ENCODE data around the gene ARHGDIB. TPM values are rescaled to one million over a fixed set of nuclear protein-coding genes. Genes with fewer than 3 reads are reported as not detected.

Gene ARHGDIB
- polyA plus RNA-seq, 4 donors = 50.0 to 59.6 (median 55.9) TPM

- no peak for DNase-seq (ENCODE audit: low read depth in 4 of 4, low spot score in 3 of 4)
Measured at GRCh38 chr12:14984766-14985285, 23.4 kb upstream of the ARHGDIB start.

GRCh38 chr12:14984036-14984435 lies 22.6 kb upstream of the ARHGDIB start:
- DNase-seq (ENCODE audit: low read depth in 4 of 4, low spot score in 3 of 4) = no peak

DNA sequence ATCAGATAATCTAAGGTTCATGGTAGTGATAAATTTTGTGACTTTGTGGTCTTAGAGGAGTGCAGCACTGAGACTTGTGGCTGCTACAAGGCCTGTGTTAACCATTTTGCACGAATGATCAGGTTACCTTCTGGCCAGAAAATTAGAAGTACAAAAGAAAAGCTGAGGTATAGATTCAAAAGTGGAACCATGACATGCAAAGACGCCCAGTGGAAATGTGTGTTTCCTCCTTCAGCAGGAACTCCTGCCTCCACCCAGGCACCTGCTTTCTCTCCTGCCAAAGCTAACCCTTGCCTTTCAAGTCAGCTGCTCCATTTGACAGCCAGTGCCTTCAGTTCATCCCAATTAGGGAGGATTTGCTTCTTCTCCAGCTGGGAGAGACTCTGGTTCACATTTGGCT lies 21.6 kb upstream of the ARHGDIB start:
- DNase-seq (ENCODE audit: low read depth in 4 of 4, low spot score in 3 of 4) = no peak

DNA sequence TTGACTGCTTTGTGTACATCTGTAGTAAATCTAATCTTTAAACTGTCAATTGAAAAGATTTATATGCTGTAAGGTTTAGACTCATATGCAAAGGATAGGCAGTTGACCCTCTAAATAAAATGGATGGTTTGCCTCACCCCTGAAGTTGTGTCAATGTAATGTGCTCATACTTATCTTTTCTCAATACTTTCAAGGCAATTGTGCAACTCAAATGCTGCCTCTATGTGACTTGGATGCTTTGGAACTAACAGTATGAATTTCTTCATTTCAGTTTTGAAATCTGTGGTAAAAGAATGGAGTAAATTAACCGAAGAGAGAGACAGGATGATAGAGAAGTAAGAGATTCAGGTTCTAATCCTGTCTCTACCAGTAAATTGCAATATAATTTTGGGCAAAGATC lies 21.2 kb upstream of the ARHGDIB start:
- no peak for DNase-seq (ENCODE audit: low read depth in 4 of 4, low spot score in 3 of 4)

- no peak for DNase-seq (ENCODE audit: low read depth in 4 of 4, low spot score in 3 of 4)
Measured at GRCh38 chr12:14981049-14981448, 19.6 kb upstream of the ARHGDIB start.

GRCh38 chr12:14979468-14979867 lies 18.1 kb upstream of the ARHGDIB start:
- no peak for DNase-seq (ENCODE audit: low read depth in 4 of 4, low spot score in 3 of 4)

- DNase-seq (ENCODE audit: low read depth in 4 of 4, low spot score in 3 of 4) = no peak
Measured at GRCh38 chr12:14976658-14977057, 15.3 kb upstream of the ARHGDIB start.

GRCh38 chr12:14975457-14975856 lies 14.1 kb upstream of the ARHGDIB start:
- DNase-seq (ENCODE audit: low read depth in 4 of 4, low spot score in 3 of 4) = no peak

DNA sequence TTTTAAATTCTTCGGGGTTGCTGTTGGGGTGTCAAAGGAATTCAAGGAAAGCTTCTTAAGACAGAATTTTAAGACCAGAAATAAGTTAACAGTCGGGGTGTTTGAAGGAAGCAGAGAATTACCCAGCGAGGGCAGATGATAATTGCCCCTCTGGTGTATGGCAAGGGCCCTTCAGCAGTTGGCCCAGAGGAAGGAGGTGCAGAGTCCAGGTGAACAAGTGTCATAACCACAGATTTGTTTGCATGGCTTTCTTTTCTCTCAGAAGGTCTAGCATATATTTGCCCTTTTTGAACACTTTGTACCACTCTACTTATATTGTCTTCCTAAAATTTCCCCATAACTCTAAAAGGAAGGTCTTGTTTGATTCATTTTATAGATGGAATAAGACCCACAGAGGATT lies 13.2 kb upstream of the ARHGDIB start:
- no peak for DNase-seq (ENCODE audit: low read depth in 4 of 4, low spot score in 3 of 4)

DNA sequence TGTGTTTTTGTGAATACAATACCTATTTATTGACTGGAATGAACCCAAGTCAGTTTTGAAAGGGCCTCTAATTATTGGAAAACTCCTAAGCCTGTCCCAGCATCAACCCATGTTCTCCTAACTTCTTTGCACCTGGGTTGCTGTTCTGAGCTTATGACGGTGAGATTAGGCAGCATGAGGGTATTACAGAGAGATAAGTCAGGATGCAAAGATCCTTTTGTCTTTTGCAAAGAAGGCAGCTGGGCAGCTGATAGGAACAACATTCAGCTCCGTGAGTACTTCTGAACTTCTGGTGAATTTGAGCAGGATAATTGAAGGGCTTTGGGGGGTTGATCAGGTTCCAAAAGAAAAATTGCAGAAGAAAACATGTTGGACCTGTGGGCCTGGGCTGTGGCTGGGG lies 11.4 kb upstream of the ARHGDIB start, which contains the start of gene PDE6H:
Gene PDE6H, plus strand, starts transcription at position 227 of the 400 bp plus-strand sequence. CDS start 4,971 bp downstream, outside the sequence.
- DNase-seq (ENCODE audit: low read depth in 4 of 4, low spot score in 3 of 4) = no peak

GRCh38 chr12:14970473-14970872 lies 9.1 kb upstream of the ARHGDIB start:
- no peak for DNase-seq (ENCODE audit: low read depth in 4 of 4, low spot score in 3 of 4)

DNA sequence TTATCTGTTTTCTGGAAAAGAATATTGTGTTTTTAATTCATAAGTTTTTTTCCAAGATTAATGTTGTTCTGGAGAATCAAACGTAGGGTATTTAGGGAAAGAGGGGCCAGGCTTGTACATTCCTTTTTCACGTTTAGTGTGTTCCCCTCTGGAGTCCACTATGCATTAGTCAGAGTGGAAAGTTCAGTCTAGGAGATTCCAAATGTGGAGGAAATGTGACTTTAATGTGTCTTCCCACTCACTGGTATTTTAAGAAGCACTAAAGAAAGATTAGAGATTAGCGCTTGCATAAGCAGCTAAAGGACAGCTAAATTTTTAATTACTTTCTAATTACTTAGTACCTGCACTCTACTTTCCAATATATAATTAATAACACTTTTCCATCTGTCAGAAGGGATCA lies 7.1 kb upstream of the ARHGDIB start:
- DNase-seq (ENCODE audit: low read depth in 4 of 4, low spot score in 3 of 4) = no peak

DNA sequence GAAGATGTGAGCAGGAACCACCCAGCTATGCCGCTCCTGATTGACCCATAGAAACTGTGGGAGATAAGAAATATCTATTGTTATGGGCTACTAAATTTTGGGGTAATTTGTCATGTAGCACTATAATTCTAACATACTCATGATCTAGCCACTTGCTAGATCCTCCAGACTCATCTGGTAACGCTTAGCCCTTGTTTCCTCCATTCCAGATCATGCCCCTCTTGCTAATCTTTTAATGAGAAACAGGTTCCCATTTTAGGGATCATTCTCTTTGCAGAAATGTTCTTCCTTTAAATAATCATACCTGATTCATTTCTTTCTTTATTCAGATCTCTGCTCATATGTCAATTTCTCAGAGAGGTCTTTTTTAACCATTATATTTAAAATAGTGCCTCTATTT lies 3.8 kb upstream of the ARHGDIB start:
- no peak for DNase-seq (ENCODE audit: low read depth in 4 of 4, low spot score in 3 of 4)

DNA sequence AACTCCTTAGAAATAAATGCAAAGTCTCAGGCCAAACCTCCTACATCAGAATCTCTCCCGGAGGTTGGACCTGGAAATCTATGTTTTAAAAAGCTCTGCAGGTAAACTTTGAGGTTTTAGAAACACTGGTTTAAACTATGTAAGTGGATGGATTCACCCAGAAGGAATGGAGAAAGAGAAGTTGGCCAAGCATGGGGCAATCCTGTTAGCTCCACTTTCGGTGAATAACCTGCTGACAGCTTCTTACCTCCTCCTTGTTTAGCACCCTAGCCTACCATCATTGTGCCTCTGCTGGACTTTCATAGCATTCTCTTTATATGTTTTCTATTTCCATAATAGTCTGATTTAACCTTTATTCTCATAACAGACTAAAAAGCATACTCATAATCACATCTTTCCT lies 3.0 kb upstream of the ARHGDIB start:
- no peak for DNase-seq (ENCODE audit: low read depth in 4 of 4, low spot score in 3 of 4)

DNA sequence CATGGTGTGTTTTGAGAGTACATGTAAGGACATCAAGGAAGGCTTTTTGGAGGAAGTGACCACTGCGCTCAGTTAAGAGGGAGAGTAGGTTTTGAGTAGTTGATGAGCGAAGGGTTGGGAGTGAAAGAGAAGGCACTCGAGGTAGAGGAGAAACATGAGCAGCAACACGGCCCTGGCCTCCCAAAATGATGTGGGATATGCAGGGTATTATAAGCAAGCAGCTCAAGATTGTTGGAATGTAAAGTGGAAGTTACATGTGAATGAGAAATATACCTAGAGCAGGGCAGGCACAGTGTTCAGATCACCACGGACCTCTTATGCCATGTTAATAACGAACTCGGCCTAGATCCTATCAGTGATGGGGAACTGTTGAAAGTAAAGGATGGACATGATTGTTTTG lies 2.1 kb upstream of the ARHGDIB start:
- no peak for DNase-seq (ENCODE audit: low read depth in 4 of 4, low spot score in 3 of 4)

DNA sequence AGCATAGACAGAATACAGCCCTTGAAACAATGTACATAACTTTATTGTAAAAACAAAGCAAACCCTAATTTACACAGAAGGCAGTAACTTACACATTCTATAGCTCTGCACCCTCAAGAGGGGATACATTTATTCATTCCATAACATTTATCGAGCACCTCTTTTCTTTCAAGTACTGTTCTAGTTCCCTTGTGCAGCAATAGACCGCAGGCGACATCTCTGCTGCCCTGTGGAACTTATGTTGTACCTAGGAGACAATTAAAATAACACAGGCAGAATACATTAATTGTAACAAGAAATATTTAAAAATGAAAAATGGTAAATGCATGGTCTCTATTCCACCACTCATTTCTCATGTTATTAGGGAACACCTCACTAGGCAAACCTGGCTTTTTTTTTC lies 1.4 kb upstream of the ARHGDIB start:
- DNase-seq (ENCODE audit: low read depth in 4 of 4, low spot score in 3 of 4) = no peak

DNA sequence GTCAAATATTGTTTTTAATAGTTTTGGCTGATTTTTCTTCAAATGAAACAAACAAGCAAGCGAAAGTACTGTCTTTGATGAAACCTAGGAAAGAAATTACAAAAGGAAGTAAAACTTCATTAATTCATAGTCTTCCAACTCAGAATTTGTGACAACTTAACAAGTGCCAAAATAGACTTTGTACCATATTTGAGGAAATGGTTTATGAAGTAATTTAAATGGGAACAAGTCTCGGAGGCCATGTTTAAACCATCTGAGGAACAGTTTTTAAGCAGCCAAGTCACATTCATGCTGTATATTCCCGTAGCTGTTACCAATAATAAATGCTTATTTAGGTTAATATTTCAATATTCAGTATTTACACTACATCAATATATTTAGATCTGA lies 745 bp upstream of the ARHGDIB start:
- DNase-seq (ENCODE audit: low read depth in 4 of 4, low spot score in 3 of 4) = no peak

GRCh38 chr12:14960548-14961465 lies 594 bp downstream of the ARHGDIB start:
- no peak for DNase-seq (ENCODE audit: low read depth in 4 of 4, low spot score in 3 of 4)

GRCh38 chr12:14959916-14960496 lies 1.4 kb downstream of the ARHGDIB start:
- DNase-seq (ENCODE audit: low read depth in 4 of 4, low spot score in 3 of 4) = no peak

DNA sequence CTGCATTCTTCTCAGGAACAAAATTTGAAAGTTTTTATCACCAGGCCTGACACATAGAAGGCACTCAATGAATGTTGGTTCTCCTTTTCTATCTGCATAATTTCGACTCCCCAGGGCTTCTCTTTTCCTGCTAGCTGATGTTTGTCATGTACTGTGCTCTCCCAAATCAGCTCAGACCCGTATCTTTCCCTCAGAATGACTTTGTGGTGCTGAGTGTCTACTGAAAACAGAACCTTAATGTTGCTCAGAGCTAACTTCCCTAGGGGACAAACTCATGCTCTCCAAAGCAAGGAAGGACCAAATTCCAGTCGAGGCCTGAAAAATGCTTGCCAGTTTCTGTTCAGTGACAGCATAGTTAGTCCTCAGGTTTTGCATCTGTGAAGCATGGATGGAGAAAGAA lies 1.9 kb downstream of the ARHGDIB start:
- no peak for DNase-seq (ENCODE audit: low read depth in 4 of 4, low spot score in 3 of 4)

GRCh38 chr12:14959126-14959440 lies 2.3 kb downstream of the ARHGDIB start:
- DNase-seq (ENCODE audit: low read depth in 4 of 4, low spot score in 3 of 4) = no peak

Data from right renal pelvis (tissue), 4 donors.